Uterus (tissue), 2 donors: ENCODE data around the gene PTPRD.

Experiments used
- CTCF ChIP-seq, 4 experiments: fragments of 200-600 bp in 2 of 4; fragments of 450-650 bp in 2 of 4; sonication (generic) in 2 of 4; IDR thresholded peaks; one replicate each; pipeline ENCODE4 v1.5.1; 2016 to 2019; ENCODE audit warnings: antibody characterized with exemption in 4 of 4, mild to moderate bottlenecking in 2 of 4, moderate library complexity in 1 of 4
- POLR2A ChIP-seq, 2 donors: fragments of 450-650 bp; IDR thresholded peaks; one replicate each; pipeline ENCODE4 v1.6.1; 2016; ENCODE audit warnings: antibody characterized with exemption in 2 of 2, mild to moderate bottlenecking in 1 of 2, moderate library complexity in 1 of 2

GRCh38 chr9:9504869-9505268 is 1107.9 kb downstream of the PTPRD start:
- TF ChIP-seq CTCF (IDR thresholded peaks at IDR 0.05), result no peak
- no peak for TF ChIP-seq POLR2A (IDR thresholded peaks at IDR 0.05)
